GM18867 (cell line): ENCODE results near the gene SAE1.

Source experiments
- ATAC-seq: cut with Tn5 transposase; IDR thresholded peaks from one replicate; pipeline ENCODE4 v1.9.1; 2021; ENCODE audit warnings: mild to moderate bottlenecking, moderate library complexity; ENCODE audit not compliant: unreplicated experiment

Gene SAE1

DNA sequence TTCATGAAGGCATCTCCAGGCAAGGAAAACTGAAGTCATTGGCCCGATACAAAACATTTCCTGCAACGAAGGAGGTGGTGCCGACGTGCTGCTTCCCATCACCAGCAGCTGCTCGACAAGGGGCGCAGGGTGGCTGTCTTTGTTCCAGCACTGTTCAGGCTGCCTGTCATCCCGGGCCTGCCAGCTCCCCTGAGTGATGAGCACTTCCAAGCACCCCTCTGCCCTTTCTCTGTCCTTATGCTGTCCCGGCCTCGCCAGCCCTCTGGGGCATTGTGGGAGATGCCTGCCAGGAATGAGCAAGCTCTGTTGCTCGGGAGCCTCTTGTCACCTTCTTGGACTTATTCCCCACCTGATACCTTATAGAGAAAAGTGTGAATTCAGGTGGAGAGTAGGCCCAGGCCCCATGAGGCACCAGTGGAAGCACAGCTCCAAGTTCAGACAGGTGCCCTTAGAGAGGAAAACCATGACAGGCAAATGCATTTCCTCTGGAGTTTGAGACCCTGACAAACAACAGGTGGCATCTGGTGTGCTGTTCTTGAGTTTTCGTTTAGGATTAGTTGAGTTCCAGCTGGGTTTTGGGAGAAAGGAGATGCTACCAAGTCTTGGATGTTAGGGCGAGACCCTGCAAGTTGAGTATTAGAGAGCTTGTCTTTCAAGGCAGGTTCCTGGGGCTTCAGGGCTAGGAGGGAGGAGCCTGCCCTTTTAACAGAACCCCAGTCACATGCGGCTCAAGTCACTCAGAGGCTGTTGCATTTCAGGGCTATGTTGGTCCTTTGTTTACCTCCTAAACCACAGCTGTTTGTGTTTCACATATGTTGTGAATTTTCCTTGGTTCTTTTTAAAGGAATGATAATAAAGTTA, 78.9 kb downstream of the SAE1 start:
- no peak for ATAC-seq

DNA sequence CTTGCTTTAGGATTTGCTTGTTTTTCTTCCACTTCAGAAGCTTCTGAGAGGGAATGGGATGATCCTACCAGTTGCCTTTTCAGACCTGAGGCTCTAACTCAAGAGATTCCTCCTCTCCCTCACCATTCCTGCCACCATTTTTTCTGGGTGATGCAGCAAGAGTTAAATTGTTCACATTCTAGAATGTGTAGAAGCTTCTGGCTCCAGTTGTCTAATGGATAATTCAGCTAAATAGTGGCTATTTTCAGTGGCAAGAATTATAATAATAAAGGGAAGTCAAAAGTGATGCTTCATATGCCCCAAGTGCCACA, 79.5 kb downstream of the SAE1 start:
- no peak for ATAC-seq

DNA sequence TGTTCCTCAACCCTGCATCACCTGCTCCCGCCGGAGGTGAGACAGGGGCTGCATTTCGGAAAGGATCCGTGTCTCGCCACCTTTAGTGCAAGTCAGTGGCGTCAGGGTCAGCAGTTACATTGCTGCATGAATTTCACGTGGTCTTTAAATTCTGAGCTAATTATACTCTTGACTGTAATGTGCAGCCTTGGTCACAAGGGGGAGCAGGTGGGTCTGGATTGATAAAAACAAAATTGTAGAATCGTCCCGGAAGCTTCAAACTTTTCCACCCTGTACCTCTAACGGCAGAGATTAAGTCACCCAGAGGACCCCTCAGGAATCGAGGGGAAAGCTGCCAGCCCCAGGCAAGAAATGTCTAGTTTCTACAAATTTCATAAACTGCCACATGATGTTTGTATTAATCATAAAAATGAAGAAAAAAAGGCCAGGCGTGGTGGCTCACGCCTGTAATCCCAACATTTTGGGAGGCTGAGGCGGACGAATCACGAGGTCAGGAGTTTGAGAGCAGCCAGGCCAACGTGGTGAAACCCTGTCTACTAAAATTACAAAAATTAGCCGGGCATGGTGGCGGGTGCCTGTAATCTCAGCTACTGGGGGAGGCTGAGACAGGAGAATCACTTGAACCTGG, 80.2 kb downstream of the SAE1 start:
- no peak for ATAC-seq

DNA sequence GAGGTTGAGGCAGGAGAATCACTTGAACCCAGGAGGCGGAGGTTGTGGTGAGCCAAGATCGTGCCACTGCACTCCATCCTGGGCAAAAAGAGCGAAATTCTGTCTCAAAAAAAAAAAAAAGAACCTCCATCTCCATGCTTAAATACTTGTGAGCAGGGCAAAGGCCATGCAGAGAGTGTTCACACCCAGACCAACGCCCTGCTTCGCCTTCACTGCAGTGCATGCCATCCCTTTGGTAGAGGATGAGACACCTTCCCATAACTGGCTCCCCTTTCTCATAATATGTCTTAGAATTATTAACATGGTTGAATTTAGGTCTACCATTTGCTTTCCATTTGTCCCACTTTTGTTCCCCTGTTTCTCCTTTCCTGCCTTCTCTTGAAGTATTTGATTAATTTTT, 84.9 kb downstream of the SAE1 start:
- ATAC-seq, result no peak

DNA sequence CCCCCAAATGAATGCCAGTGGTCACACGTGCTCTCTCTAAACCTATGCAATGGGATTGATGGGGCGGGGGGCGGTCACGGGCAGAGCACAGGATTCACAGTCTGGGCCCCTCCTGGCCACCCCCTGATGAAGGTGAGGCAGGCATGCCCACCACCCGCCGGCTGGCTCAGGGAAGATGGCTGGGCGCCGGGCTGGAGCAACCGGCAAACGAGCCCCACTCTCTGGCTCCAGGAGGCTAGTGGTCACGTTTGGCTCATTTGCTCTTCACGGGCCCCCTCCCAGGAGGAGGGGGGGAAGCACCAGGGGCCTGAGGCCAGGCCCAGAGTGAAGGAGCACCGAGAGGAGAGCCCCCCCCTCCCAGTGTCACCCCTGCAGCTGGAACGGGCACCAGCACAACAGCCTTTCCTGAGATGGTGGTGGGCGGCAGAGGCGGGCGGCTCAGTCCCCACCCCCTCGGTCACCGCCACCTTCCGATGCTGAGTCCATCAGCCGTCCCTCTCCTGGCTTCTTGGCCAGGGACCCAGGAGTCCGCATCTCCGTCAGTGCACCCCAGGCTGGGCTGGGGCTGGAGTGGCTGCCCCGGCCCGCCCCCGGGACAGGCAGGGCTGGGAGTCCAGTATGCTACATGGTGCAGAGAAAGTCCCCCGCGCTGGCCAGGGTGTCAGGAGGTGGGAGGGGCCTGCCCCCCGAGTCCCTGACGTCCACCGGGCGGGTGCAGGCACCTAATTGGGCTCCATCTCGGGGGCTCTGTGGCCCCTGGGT, 90.6 kb downstream of the SAE1 start:
- no peak for ATAC-seq

DNA sequence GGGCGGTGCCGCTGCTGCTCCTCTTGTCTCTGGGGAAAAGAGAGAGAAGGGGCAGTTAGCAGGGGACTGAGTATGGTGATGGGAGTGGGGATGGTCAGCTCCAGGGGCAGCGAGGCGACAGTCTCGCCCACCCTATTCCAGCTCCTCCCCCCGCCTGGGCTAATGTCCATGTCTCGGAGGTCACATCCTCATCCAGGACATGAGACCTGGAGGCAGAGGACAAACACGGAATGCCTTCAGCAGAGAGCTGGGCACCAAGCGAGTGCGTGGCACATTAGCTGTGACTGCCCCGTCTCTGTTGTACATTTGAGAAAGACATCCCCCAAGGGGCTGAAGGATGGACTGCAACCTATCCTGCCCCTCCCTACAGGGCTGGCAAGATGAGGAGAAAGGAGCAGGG, 91.3 kb downstream of the SAE1 start:
- no peak for ATAC-seq

DNA sequence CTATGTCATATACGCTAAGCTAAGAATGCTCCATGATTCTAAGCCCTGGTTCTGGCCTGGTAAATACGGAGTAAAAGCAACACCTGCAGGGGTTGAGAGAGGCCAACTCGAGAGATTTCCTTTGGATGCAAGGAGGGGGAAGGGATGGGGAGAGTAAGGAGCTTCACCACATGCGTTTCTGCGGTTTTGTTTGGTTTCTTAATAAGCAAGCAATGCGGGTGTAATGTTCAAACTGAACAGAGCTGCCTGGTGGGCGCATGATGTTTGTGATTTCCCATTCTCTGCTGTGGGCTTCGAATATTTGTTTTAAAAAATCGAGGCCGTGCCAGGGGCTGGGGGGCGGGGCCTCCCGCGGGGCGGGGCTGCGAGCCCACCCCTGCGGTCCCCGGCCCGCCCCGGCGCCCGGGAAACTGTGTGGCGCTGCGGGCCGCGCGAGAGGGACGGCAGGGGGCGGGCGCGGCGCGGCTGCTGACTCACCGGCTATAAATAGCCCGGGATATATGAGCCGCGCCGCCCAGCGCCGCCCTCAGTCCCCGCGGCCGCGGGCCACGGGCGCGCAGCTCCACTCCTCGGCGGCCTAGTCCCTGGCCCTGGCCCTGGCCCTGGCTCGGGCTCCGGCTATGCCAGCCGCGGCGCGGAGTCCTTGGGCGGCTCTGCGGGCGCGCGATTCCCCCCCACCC, 95.3 kb downstream of the SAE1 start:
- ATAC-seq, result peak; percentile 49

DNA sequence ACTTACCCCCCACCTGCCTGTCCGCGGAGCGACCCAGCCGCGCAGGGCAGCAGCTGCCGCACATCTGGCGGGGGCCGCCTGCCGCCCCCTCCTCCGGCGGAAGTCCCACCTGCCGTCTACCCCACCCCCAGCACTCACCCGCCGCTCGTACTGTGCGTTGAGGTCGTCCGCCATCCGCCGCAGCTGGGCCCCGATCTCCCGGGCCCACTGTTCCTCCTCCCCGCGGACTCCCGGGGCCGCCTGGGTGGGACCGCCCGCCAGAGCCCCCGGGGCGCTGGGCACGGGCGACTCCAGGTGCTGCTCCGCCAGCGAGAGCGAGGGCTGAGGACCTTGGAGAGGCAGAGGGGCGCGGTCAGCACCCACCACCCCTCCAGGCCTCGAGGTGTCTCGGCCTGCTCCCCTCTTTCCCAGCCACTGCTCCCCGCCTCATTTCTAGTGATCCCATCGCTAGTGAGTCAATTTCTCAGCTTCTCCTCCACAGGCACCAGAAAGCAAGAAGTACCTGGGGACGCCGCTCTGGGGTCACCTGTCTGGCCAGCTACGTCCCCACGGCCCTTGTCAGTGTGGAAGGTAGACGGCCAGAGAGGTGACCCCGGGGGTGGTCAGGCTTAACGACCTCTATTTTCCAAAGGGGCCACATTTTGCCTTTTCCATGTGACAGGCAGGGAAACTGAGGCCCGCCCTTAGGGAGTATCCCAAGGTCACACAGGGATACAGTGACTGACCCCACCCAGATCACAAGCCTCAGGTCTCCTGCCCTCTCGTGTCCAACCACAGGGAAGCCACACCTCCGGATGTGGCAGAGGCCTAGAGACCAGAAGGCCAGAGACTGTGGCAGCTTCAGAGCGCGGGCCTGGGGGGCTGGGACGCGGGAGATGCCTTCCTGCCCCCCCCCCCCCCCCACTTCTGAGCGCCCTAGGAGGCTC, 96.1 kb downstream of the SAE1 start:
- no peak for ATAC-seq

DNA sequence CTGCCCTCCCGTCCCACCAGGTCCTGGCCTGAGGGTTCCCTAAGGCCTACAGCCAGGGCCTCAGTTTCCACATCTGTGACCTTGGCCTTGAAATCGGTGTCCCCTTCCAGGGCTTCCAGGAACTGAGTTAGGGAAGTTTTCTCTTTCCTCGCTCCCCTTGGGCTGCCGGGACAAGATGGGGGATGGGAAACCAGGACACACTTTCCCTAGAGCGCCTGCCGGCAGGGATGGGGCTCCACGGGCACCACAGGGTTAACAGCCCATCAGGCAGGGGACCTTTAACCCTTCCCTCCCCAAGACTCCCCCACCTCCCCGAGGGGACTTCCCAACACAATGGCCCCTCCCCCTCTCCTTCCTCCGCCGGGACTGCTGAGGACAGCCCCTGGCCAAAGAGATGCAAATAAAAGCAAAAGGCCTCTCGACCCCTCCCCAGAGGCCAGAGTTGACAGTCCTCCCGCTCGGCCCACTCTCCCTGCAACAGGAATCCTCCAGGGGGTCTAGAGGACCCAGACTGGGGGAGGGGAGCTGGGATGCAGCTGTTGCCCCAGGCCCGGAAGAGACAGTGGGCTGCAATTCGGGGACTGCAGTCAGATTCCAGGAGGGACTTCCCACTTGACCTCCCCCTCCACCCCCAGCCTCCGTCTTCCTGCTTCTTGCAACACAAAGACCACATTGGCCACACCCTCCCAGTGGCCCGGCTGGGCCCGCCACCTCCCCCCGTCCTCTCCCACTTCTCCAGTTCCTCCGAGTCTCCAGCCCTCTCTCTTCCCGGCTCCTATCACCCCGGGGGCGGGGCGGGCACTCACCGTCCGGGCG, 96.9 kb downstream of the SAE1 start:
- ATAC-seq, result no peak

DNA sequence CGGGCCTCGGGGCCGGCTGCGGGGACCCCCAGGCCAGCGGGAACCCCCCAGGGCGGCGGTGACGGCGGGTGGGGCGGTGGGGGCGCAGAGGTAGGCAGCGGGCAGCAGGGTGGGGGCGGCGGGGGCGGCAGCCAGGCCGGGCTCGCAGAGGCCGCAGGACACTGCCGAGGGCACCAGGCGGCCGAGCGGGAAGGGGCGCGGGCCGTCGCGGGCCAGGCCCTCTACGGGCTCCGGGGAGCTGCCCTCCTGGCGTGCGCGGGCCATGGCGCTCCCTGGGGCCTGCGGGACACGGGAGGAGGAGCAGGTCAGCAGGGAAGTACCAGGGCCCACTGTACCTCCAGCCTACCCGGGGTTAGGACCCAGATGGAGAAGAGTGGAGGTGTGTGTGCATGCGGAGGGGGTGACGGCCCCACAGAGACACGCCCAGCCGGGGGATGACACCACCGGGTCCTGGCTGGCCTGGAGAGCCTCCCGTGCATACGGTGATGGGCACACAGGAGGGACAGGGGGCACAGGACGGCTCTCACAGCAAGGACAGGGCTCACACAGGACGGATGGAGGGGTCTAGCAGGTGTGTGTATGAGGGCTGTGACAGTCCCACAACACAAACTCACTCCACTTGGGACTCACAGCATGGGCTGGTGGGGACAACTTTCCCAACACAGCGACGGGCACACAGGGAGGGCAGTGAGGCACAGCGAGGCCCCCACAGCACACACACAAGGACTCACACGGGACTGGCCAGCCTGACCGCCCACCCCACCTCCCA, 97.7 kb downstream of the SAE1 start:
- ATAC-seq, result no peak

DNA sequence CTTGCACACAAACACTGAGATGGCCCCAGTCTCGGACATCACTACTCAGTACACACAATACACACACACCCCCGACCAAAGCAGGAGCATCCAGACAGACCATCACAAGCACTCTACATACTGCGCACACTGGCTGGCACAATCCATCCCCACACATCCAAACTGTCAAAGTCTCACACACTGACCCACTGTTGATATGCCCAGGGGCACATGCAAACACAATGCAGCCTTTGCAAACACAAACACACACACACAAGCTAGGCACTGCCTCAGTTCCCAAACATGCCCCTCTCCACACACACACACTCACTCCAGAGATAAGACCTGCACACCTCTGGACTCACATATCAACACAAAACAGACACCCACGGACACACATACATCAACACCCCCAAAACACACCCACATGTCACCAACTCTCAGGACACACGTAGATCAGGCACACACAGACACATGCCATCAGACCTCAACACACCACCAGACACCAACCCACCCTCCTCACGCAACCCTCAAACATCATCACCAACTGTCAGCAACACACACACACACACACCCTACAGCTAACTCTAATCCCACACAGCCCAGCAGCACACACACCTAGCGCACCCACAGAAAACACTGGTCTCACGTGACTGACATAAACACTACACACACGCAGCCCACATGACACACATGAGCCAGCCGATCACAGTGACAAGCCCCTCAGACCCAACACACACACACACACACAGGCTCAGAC, 98.5 kb downstream of the SAE1 start:
- ATAC-seq, result no peak

DNA sequence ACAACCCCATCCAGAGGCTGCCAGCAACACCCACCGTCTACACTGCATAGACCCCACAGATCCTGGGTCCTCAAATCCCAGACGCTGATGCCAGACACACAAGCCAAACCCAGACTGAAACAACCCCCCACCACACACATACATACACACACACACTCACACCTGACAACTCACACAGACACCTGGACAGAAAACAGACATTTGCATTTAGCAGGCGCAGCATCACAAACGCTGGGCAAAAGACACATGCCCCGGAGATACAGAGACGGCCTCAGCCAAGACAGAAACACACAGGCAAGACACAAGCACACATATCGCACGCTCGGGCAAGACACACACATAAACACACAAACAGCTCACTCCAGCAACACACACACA, 99.0 kb downstream of the SAE1 start:
- ATAC-seq, result no peak

DNA sequence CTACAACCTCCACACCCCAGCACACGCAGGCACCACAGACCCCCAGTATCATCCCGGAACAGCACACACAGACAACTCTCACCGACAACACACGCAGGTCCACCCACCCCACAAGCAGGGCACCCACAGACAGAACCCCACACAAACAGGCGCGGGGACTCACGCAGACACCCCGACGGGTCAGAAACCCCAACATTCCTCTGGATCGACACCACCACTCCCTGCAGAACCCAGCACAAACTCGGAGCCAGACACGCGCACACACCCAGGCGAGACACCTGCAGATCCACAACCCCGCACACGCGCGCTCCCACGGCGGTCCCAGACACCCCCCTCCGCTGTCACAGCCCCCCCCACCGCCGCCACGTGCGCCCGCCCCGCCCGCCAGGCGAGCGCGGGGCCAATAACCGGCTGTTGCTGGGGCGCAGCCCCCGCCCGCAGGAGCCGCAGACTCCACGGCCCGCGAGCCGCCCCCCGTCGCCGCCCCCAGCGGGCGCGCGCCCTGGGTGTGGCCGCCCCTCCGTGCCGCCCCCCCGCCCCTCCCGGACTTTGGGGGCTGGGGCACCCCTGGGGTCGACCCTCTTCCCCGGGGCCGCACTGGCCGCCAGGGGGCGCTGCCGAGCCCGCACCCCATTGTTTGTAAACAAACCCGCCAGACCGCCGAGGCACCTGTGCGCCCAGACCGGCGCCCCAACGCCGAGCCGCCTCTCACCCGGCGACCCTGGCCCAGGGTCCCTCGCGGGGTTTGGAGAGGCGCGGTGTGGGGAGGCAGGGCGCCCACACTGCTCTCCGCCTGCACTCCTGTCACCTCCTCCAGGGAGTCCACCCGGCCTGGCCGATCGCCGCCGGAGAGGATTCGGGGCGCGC, 99.7 kb downstream of the SAE1 start:
- ATAC-seq, result peak; percentile 24

DNA sequence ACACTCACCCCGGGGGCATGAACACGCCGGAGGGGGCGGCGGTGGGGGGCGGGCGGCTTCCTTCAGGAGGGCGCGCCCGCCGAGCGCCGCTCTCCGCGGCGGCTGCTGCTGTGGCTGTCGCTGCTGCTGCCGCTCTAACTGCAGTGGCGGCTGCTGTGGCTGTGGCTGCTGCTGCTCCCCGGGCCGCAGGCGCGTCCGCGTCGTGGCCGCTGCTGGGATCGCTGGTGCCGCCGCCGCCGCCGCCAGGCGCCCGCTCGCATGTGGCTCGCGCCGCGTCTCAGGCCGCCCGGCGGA, 100.2 kb downstream of the SAE1 start, which contains the start of gene BBC3:
TSS of gene BBC3 (minus strand) at position 279 of the 294 bp plus-strand sequence. CDS start 2,768 bp downstream, outside the sequence.
- no peak for ATAC-seq

DNA sequence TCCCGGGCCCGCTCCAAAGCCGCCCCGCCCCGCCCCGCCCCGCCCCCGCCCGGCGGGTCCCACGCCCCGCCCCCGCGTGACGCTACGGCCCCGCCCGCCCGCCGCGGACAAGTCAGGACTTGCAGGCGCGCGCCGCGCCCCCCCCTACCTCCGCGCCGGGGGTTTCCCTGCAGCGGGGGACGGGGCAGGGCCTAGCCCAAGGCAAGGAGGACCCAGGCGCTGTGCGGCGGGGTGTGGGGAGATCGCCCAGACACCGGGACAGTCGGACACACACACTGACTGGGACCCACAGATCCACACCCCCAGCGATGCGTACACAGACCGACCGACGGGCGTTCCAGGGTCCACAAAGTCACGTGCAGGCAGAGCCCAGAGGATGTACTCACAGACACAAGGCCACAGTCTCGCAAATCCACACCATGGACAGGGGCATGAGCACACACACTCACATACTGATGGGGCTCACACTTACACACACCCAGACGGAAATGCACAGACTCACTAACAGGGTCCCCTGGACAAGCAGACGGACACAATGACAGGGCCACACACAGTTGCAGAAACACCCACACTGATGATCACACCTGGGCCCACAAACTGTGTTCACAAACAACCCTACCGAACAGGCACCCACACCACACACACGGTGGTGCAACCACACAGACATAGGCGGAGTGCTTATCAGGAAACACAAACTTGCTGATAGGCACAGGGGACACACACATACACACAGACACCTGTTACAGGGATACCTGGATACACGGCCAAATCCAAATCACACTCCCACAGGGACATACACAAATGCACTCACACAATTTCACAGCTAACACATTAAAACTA, 100.8 kb downstream of the SAE1 start:
- peak; percentile 45 for ATAC-seq
